Spleen (tissue), 11 donors: ENCODE results near the gene TLR9. TPM values are rescaled to one million over a fixed set of nuclear protein-coding genes. Genes with fewer than 3 reads are reported as not detected.

ENCODE experiments used
- DNase-seq: peaks from one replicate; pipeline ENCODE4 v3.0.0-alpha.2; 2020
- H3K27ac ChIP-seq, 8 donors: fragments of 200-600 bp; sonication (generic) in 7 of 8; 1 replicate in 4 of 8; 2 replicates in 4 of 8; pipeline versions ENCODE4 v1.5.0 to v1.8.0; 2016 to 2021; ENCODE audit warnings: inconsistent platforms in 4 of 8, mild to moderate bottlenecking in 4 of 8, moderate library complexity in 1 of 8
- H3K27me3 ChIP-seq, 7 donors: fragments of 200-600 bp; sonication (generic) in 6 of 7; replicated peaks in 1 of 7; 1 replicate in 4 of 7; 2 replicates in 3 of 7; pipeline versions ENCODE4 v1.5.0 to v1.8.0; 2016 to 2021; ENCODE audit warnings: inconsistent platforms in 3 of 7, mild to moderate bottlenecking in 1 of 7
- H3K36me3 ChIP-seq, 6 donors: fragments of 200-600 bp; sonication (generic) in 5 of 6; 1 replicate in 4 of 6; 2 replicates in 2 of 6; pipeline versions ENCODE4 v1.5.0 to v1.8.0; 2016 to 2021; ENCODE audit warnings: inconsistent platforms in 2 of 6
- H3K4me1 ChIP-seq, 6 donors: fragments of 200-600 bp; sonication (generic) in 5 of 6; 1 replicate in 3 of 6; 2 replicates in 3 of 6; pipeline versions ENCODE4 v1.5.0 to v1.8.0; 2016 to 2021; ENCODE audit warnings: inconsistent platforms in 3 of 6
- H3K4me3 ChIP-seq, 8 donors: fragments of 200-600 bp; sonication (generic) in 7 of 8; 1 replicate in 4 of 8; 2 replicates in 4 of 8; pipeline versions ENCODE4 v1.5.0 to v1.8.0; 2016 to 2021; ENCODE audit warnings: inconsistent platforms in 4 of 8, mild to moderate bottlenecking in 4 of 8, moderate library complexity in 2 of 8
- H3K9me3 ChIP-seq, 8 donors: fragments of 200-600 bp; sonication (generic) in 7 of 8; 1 replicate in 4 of 8; 2 replicates in 4 of 8; pipeline versions ENCODE4 v1.5.0 to v1.8.0; 2016 to 2021; ENCODE audit warnings: inconsistent platforms in 4 of 8
- POLR2A ChIP-seq, 3 donors: fragments of 450-650 bp; IDR thresholded peaks; one replicate each; pipeline ENCODE4 v1.5.1; 2017; ENCODE audit warnings: antibody characterized with exemption in 3 of 3, mild to moderate bottlenecking in 1 of 3
- POLR2AphosphoS5 ChIP-seq, 3 donors: sonication (generic); formaldehyde crosslinking; IDR thresholded peaks; one replicate each; pipeline ENCODE4 v1.5.1; 2017; ENCODE audit warnings: antibody characterized with exemption in 3 of 3
- WGBS, 5 donors: extraction: QIAGEN DNeasy Blood & Tissue Kit in 3 of 5; methylation state at CpG; one replicate each; pipeline versions ENCODE4 v1.1.5 to v1.1.7; 2013 to 2018; 5-methylcytosine and 5-hydroxymethylcytosine counted together
- intact Hi-C: fragments of 100-400 bp; cut with DNase I; formaldehyde crosslinking; loops from one replicate; pipeline ENCODE4 v1.15.0; 2023; ENCODE audit warnings: low total_unique reads
- polyA plus RNA-seq, 3 donors: library from polyadenylated mRNA; stranded (reverse); fragments of 200-250 nt; gene quantifications; one replicate each; pipeline ENCODE4 v1.2.1, GENCODE V29; 2013
- total RNA-seq, 7 donors: library from RNA; depleted of rRNA in 3 of 7; stranded (reverse); fragments of >200 nt in 3 of 7; fragmentation: NEBNext Ultra II Directional in 4 of 7; extraction: Animal tissue kit (Norgen Biotek cat#: 25700) in 4 of 7; gene quantifications; one replicate each; pipeline versions ENCODE4 v1.1.0 to v1.2.1, GENCODE V29; 2016 to 2021
- TF ChIP-seq, protein P1 (sequence below), 11 experiments: fragments of 200-600 bp in 7 of 11; fragments of 450-650 bp in 4 of 11; sonication (generic) in 4 of 11; IDR thresholded peaks in 8 of 11; conservative IDR thresholded peaks in 3 of 11; 1 replicate in 7 of 11; 2 replicates in 4 of 11; pipeline versions ENCODE4 v1.4.0 to v1.8.0; 2016 to 2021; ENCODE audit warnings: antibody characterized with exemption in 11 of 11, inconsistent platforms in 4 of 11, mild to moderate bottlenecking in 1 of 11
- donor health status: healthy with polysubstance abuse.
- donor health status: DM: no; HTN: no; CAD: no; lungs with moderate emphysema.
- donor health status: DM: no; HTN: no; CAD: no.
- donor health status: Bipolar disorder and iron deficiency.
- donor health status: healthy.
- donor health status: DM: no; HTN: no; CAD: no.
- donor health status: DM: yes; HTN: yes; CAD: no.

The TLR9 gene
- total and polyA plus RNA-seq, 10 donors, result 0.55 to 7.7 (median 3.8) TPM; not detected in 1

DNA sequence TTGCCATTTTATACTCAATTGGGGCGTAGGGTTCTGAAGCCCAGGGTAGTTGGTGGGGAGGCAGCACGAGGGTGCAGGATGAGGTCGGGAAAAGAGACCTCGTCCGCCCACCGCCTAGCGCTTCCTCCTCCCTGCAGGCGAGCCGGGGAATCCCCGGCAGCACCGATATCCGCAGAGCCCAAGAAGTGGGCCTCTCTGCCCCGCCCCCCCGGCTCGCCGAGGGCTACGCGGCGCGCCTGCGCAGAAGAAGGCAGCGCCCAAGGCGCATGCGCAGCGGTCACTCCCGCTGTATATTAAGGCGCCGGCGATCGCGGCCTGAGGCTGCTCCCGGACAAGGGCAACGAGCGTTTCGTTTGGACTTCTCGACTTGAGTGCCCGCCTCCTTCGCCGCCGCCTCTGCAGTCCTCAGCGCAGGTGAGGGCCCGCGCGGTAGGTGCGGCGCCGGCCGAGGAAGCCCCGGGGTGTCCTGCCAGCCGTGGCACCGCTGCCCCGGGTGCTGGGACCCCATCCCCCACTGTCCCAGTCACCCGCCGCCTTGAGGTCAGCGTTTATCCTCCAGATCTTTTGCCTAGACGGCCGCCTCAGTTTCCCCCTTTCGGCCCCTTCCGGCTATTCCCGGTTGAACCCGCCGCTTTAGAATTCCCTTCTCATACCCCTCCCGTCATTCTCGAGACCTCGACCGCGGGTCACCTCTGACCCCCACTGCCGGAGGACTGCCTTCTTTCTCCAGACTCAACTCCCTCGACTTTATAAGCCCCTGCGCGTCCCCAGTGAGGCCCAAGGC is 27.4 kb downstream of the TLR9 start, which contains the start of gene ALAS1:
Gene ALAS1, plus strand, starts transcription at position 319 of the 784 bp plus-strand sequence. CDS start 1,082 bp downstream, outside the sequence.
- intact Hi-C loops, result no loop called here
- WGBS, 5 donors, result 0 to 1% (median 1%) methylated on average over 35 to 71 of the region's 71 CpGs
- peak within 1 kb of the TSS; percentile 82 to 93 (median 90) for H3K27ac ChIP-seq

DNA sequence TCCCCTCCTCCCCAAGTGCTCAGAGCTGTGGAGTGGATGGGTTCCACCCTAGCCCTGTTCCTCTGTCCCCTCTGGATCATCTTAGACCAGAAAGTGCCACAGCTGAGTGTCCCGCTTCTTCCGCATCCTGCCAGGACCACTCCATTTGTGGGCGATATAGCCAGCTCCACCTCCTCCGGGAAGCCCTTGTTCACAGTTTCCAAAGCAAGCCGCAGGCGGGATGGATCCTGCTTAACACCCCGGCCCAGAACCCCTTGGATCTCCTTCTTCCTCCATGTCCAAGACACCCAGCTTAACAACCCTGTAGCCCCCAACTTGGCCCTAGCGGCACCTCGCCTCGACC is 28.0 kb downstream of the TLR9 start:
- intact Hi-C loops, result no loop called here
- H3K9me3 ChIP-seq, result no peaks in the 10 kb centered on the region
- peak overlapping the region; percentile 63 to 100 (median 90) for H3K4me3 ChIP-seq
- H3K27me3 ChIP-seq, result no peaks in the 10 kb centered on the region
- peaks cover 0 to 33% (median 5%) of the 10 kb centered on the region in 6 donors for H3K36me3 ChIP-seq
- TF ChIP-seq POLR2A (IDR thresholded peaks at IDR 0.05), result no peak
- TF ChIP-seq, protein P1, sequence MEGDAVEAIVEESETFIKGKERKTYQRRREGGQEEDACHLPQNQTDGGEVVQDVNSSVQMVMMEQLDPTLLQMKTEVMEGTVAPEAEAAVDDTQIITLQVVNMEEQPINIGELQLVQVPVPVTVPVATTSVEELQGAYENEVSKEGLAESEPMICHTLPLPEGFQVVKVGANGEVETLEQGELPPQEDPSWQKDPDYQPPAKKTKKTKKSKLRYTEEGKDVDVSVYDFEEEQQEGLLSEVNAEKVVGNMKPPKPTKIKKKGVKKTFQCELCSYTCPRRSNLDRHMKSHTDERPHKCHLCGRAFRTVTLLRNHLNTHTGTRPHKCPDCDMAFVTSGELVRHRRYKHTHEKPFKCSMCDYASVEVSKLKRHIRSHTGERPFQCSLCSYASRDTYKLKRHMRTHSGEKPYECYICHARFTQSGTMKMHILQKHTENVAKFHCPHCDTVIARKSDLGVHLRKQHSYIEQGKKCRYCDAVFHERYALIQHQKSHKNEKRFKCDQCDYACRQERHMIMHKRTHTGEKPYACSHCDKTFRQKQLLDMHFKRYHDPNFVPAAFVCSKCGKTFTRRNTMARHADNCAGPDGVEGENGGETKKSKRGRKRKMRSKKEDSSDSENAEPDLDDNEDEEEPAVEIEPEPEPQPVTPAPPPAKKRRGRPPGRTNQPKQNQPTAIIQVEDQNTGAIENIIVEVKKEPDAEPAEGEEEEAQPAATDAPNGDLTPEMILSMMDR (IDR thresholded peaks at IDR 0.05 in 8 of 11, conservative IDR thresholded peaks at IDR 0.05 in 3 of 11), result peak in 1 of 11 experiments; percentile 9
- peaks cover 44 to 85% (median 72%) of the 10 kb centered on the region in 6 donors for H3K4me1 ChIP-seq
- 40 to 53% (median 48%) methylated on average over 10 of the region's 10 CpGs for WGBS, 5 donors
- no peak for DNase-seq
- peak overlapping the region; percentile 82 to 93 (median 90) for H3K27ac ChIP-seq

More for the DNA sequence above, 27.4 kb downstream of the TLR9 start, which contains the start of gene ALAS1:
- peak; percentile 94 to 96 (median 95) for TF ChIP-seq POLR2AphosphoS5 (IDR thresholded peaks at IDR 0.05)
- peak in 2 of 3 donors; percentile 30 to 74 for TF ChIP-seq POLR2A (IDR thresholded peaks at IDR 0.05)
- TF ChIP-seq, protein P1 (IDR thresholded peaks at IDR 0.05 in 8 of 11, conservative IDR thresholded peaks at IDR 0.05 in 3 of 11), result peak in 9 of 11 experiments; percentile 18 to 55 (median 38)
- H3K4me1 ChIP-seq, result peaks cover 50 to 90% (median 76%) of the 10 kb centered on the region in 6 donors
- H3K4me3 ChIP-seq, result peak within 1 kb of the TSS; percentile 63 to 100 (median 90)
- H3K27me3 ChIP-seq, result no peaks in the 10 kb centered on the region
- peaks cover 2 to 39% (median 10%) of the 10 kb centered on the region in 6 donors for H3K36me3 ChIP-seq
- H3K9me3 ChIP-seq, result no peaks in the 10 kb centered on the region
- peak; percentile 98 for DNase-seq

DNA sequence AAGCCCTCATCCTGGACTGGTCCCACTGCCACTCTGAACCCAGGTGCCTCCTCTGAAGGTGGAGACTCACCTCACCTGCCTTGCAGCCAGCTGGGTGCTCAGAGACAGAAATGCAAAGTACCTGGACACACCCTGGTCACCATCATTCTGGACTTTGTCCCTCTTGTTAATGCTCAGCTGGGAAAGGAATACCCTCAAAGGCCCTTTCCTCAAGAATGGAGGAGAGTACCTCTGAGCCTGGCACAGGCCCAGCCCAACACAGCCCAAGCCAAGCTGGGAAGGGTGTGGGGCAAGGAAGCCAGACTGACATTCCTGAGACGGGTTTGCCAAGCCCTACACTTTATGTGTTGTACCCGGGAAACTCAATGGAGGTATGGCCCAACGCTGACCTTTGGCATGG is 28.5 kb downstream of the TLR9 start:
- Histone ChIP-seq H3K9me3 (no peaks in the 10 kb centered on the region), H3K4me1 (peaks cover 39 to 80% (median 67%) of the 10 kb centered on the region in 6 donors), H3K36me3 (peaks cover 0 to 28% (median 2%) of the 10 kb centered on the region in 6 donors), H3K4me3 (peak overlapping the region in 1 of 8 donors; percentile 93), H3K27ac (peak overlapping the region in 6 of 8 donors; percentile 29 to 93 (median 92)), H3K27me3 (no peaks in the 10 kb centered on the region)
- TF ChIP-seq, protein P1 (IDR thresholded peaks at IDR 0.05 in 8 of 11, conservative IDR thresholded peaks at IDR 0.05 in 3 of 11), result no peak
- TF ChIP-seq POLR2AphosphoS5 (IDR thresholded peaks at IDR 0.05) (no peak), POLR2A (IDR thresholded peaks at IDR 0.05) (no peak)
- no peak for DNase-seq
- intact Hi-C loops, result no loop called here
- 60 to 88% (median 78%) methylated on average over 3 of the region's 3 CpGs for WGBS, 5 donors

DNA sequence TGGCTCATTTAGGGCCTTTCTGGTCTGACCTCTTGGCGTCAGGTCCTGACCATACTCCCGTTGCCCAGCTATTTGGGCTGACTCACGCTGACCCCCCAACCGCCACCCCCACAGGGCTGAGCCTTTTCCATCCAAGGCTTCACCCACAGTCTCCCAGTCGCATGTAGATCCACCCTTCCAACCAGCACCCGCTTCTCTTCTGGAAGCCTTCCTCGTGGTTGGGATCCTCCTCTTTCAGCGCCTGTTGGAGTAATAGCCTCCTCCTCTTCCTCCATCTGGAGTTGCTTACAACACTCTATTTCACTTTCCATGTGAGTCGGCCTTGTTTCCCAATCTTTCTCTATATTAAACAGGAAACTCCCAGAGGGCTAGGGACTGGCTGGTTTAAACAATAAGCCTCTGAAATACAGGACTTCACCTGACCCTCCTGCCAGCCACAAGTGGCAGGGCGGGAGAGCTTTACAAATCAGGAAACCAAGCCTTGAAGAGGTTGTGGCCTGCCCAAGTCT is 29.6 kb downstream of the TLR9 start:
- intact Hi-C loops, result no loop called here
- WGBS, 5 donors, result 39 to 64% (median 57%) methylated on average over 10 of the region's 10 CpGs
- no peaks in the 10 kb centered on the region for H3K27me3 ChIP-seq
- H3K9me3 ChIP-seq, result no peaks in the 10 kb centered on the region
- DNase-seq, result no peak
- TF ChIP-seq, protein P1 (IDR thresholded peaks at IDR 0.05 in 8 of 11, conservative IDR thresholded peaks at IDR 0.05 in 3 of 11), result no peak
- TF ChIP-seq POLR2AphosphoS5 (IDR thresholded peaks at IDR 0.05) (no peak), POLR2A (IDR thresholded peaks at IDR 0.05) (no peak)
- no peak overlapping the region for H3K4me3 ChIP-seq
- peaks cover 36 to 75% (median 58%) of the 10 kb centered on the region in 6 donors for H3K4me1 ChIP-seq
- peaks cover 0 to 17% (median 2%) of the 10 kb centered on the region in 6 donors for H3K36me3 ChIP-seq
- peak overlapping the region in 7 of 8 donors; percentile 28 to 93 (median 64) for H3K27ac ChIP-seq
